Adrenal gland (tissue), 12 donors: ENCODE results near the gene TUB. TPM values are rescaled to one million over a fixed set of nuclear protein-coding genes. Genes with fewer than 3 reads are reported as not detected.

Source experiments
- DNase-seq, 7 donors: peaks; one replicate each; pipeline ENCODE4 v3.0.0-alpha.2; 2019 to 2020
- H3K27ac ChIP-seq, 5 donors: fragments of 200-600 bp; sonication (generic) in 4 of 5; 1 replicate in 3 of 5; 2 replicates in 2 of 5; pipeline versions ENCODE4 v1.5.1 to v1.8.0; 2016 to 2020; ENCODE audit warnings: mild to moderate bottlenecking in 1 of 5
- H3K27me3 ChIP-seq: fragments of 200-600 bp; 2 replicates; pipeline ENCODE4 v1.8.0; 2021
- H3K36me3 ChIP-seq, 2 donors: fragments of 200-600 bp; replicated peaks in 1 of 2; 1 replicate in 1 of 2; 2 replicates in 1 of 2; pipeline versions ENCODE4 v1.5.1 to v1.8.0; 2018 to 2022
- H3K4me1 ChIP-seq, 2 donors: fragments of 200-600 bp; replicated peaks in 1 of 2; 1 replicate in 1 of 2; 2 replicates in 1 of 2; pipeline versions ENCODE4 v1.5.1 to v1.8.0; 2018 to 2021
- H3K4me3 ChIP-seq, 4 donors: fragments of 200-600 bp; sonication (generic) in 3 of 4; one replicate each; pipeline ENCODE4 v1.5.1; 2016 to 2018
- H3K9me3 ChIP-seq, 3 donors: fragments of 200-600 bp; sonication (generic) in 1 of 3; replicated peaks in 1 of 3; 1 replicate in 2 of 3; 2 replicates in 1 of 3; pipeline versions ENCODE4 v1.5.1 to v1.8.0; 2016 to 2021
- POLR2A ChIP-seq, 2 donors: fragments of 450-650 bp; IDR thresholded peaks; one replicate each; pipeline ENCODE4 v1.6.1; 2017; ENCODE audit warnings: antibody characterized with exemption in 2 of 2, mild to moderate bottlenecking in 2 of 2, moderate library complexity in 1 of 2
- WGBS, 4 donors: extraction: QIAGEN DNeasy Blood & Tissue Kit in 2 of 4; methylation state at CpG; one replicate each; pipeline versions ENCODE4 v1.1.5 to v1.1.7; 2013 to 2017; 5-methylcytosine and 5-hydroxymethylcytosine counted together
- intact Hi-C, 2 donors: fragments of 100-400 bp; cut with DNase I; formaldehyde crosslinking; loops; one replicate each; pipeline versions ENCODE4 v1.14.1 to v1.15.0; 2022 to 2023
- polyA plus RNA-seq, 3 donors: library from polyadenylated mRNA; stranded (reverse); fragments of 200-250 nt in 2 of 3; fragments of 350-450 nt in 1 of 3; fragmentation: Illumina TruSeq in 1 of 3; extraction: RNeasy Lipid Tissue Mini Kit (QIAGEN cat#74804) in 1 of 3; gene quantifications; one replicate each; pipeline ENCODE4 v1.2.3, GENCODE V29; 2013 to 2014
- total RNA-seq, 9 donors: library from RNA; depleted of rRNA in 4 of 9; stranded (reverse); fragments of >200 nt in 4 of 9; fragments of 120-200 nt in 1 of 9; fragmentation: NEBNext Ultra II Directional in 1 of 9; extraction: Animal tissue kit (Norgen Biotek cat#: 25700) in 1 of 9; gene quantifications; one replicate each; pipeline versions ENCODE4 v1.1.0 to v1.2.4, GENCODE V29; 2013 to 2023
- TF ChIP-seq, protein P1 (sequence below), 6 experiments: fragments of 450-650 bp in 4 of 6; fragments of 200-600 bp in 2 of 6; sonication (generic) in 1 of 6; IDR thresholded peaks; 1 replicate in 5 of 6; 2 replicates in 1 of 6; pipeline versions ENCODE4 v1.5.1 to v1.8.0; 2016 to 2021; ENCODE audit warnings: antibody characterized with exemption in 6 of 6, mild to moderate bottlenecking in 2 of 6, moderate library complexity in 1 of 6
- donor health status: healthy with polysubstance abuse.
- donor health status: Bipolar disorder and iron deficiency.
- donor health status: DM: yes; HTN: yes; CAD: no.
- donor health status: DM: no; HTN: no; CAD: no.
- donor health status: DM: no; HTN: no; CAD: no.
- donor health status: DM: yes; HTN: yes; CAD: no.

TUB gene
- total and polyA plus RNA-seq, 12 donors = 2.8 to 26.8 (median 12.0) TPM

DNA sequence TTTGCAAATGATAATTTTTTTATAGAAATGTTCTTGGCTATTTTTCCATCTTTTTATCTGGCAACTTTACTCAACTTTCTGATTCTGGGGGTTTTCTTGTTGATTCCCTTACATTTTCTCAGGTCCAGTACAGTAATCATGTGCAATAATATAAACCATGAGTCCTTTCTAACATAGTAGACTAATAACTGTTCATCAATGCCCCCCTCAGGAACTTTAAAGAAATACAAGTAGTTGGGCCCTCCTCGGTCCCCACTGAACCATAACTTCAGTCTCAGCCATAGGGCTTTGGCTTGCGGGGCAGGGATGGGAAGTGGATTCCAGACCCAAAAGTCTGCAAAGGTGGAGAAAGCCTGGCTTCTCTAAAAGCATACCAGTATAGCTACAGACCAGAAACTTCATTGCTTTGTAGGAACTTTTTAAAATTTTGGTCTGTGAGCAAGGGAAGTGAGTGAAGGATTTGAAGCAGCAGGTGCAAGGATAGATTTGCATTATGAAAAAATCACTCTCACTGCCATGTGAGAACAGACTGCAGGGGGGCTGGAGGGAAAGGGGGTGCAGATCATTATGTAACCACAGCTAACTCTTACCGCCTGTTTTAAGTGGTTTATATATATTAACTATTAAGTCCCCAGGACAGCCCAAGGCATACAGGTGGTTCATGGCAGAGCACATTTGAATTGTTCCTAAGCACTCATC is 10.4 kb upstream of the TUB start:
- intact Hi-C loops = loop anchor here (5.0 kb wide), 2 partner anchors 33 to 38 kb away; no protein-coding TSS in a partner anchor
- Histone ChIP-seq H3K27me3 (no peaks in the 10 kb centered on the region), H3K36me3 (no peaks in the 10 kb centered on the region), H3K4me1 (peaks cover 19 to 24% of the 10 kb centered on the region in 2 donors), H3K4me3 (no peak overlapping the region), H3K27ac (no peak overlapping the region), H3K9me3 (no peaks in the 10 kb centered on the region)
- TF ChIP-seq, protein P1, sequence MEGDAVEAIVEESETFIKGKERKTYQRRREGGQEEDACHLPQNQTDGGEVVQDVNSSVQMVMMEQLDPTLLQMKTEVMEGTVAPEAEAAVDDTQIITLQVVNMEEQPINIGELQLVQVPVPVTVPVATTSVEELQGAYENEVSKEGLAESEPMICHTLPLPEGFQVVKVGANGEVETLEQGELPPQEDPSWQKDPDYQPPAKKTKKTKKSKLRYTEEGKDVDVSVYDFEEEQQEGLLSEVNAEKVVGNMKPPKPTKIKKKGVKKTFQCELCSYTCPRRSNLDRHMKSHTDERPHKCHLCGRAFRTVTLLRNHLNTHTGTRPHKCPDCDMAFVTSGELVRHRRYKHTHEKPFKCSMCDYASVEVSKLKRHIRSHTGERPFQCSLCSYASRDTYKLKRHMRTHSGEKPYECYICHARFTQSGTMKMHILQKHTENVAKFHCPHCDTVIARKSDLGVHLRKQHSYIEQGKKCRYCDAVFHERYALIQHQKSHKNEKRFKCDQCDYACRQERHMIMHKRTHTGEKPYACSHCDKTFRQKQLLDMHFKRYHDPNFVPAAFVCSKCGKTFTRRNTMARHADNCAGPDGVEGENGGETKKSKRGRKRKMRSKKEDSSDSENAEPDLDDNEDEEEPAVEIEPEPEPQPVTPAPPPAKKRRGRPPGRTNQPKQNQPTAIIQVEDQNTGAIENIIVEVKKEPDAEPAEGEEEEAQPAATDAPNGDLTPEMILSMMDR (IDR thresholded peaks at IDR 0.05) = peak in 5 of 6 experiments; percentile 51 to 62 (median 58)
- no peak for TF ChIP-seq POLR2A (IDR thresholded peaks at IDR 0.05)
- WGBS, 4 donors = 22 to 42% (median 35%) methylated on average over 3 of the region's 3 CpGs
- peak in 2 of 7 donors; percentile 29 to 54 for DNase-seq

DNA sequence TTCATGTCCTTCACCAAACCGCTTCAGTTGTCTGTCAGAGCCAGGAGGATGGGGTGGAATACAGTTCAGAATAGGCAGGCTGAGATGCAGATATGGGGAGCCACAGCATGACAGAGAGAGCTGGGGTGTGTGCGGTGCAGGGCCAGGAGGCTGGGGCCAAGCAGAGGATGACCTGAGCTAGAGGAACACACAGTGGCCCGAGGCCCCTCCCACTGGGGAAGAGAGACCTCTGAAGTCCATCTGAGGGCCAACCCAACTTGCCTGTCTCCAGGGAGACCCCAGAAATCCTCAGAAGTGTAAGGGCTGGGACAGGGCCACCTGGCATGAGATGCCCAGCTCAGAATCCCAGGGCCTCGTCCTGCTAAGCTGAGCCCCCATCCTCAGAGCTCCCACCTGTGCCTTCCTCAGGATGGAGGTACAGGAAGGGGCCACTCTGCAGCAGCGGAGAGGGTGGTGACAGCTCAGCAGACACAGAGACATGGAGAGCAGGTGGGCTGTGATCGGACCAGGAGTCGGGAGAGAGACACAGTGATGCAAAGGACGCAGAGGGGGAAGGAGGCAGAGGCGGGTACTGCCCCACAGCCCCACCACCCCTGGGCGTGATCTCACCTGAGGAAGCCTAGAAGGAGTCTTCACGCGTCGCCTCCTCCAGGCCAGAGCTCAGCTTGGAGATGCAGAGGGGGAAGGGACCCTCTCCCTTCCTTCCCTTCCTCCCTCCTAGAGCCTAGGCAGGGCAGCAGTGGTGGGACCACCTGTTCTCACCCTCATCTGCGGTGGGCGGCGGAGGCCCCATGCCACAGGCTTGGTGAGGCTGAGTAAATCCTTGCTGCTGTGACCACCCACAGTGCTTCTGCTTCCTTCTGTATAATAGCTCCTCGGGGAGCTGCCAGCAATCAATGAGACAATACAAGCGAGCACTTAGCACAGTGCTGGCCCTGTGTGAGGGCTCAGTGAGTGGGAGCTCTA is 9.1 kb upstream of the TUB start:
- intact Hi-C loops = loop anchor here (5.0 kb wide), 2 partner anchors 35 to 40 kb away; no protein-coding TSS in a partner anchor
- Histone ChIP-seq H3K36me3 (no peaks in the 10 kb centered on the region), H3K4me1 (peaks cover 19 to 24% of the 10 kb centered on the region in 2 donors), H3K27me3 (no peaks in the 10 kb centered on the region), H3K9me3 (no peaks in the 10 kb centered on the region), H3K27ac (no peak overlapping the region), H3K4me3 (no peak overlapping the region)
- WGBS, 4 donors = 74 to 81% (median 77%) methylated on average over 13 to 18 of the region's 18 CpGs
- no peak for TF ChIP-seq POLR2A (IDR thresholded peaks at IDR 0.05)
- TF ChIP-seq, protein P1 (IDR thresholded peaks at IDR 0.05) = no peak
- peak in 2 of 7 donors; percentile 5 to 46 for DNase-seq

DNA sequence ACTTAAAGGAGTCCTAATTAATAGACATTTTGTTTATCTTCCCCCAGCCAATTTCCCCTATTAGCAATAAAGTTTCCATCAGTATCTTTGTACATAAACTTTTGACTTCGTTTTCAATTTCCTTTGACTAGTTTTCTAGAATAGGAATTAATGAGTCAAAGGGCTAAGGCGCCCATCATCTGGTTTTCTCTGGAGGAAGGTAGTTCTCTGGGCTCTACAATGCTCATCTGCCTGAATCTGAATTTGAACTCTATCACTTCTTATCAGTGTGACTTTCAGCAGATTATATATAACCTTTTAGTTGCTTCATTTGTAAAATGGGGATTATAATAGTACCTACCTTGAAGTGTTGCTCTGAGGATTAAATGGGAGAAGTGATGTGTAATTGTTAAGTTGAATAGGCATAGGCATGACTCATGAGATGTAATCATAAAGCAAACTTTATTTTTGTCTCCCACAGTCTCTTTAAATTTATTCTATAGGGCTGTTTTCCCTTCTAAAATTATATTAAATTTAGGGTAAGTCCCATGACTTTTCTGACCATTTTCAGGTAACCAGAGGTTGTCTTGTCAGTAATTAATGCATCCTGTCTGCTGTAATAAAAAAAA is 5.8 kb upstream of the TUB start:
- no peak for DNase-seq
- Histone ChIP-seq H3K27ac (no peak overlapping the region), H3K4me3 (no peak overlapping the region), H3K4me1 (no peaks in the 10 kb centered on the region), H3K27me3 (no peaks in the 10 kb centered on the region), H3K9me3 (no peaks in the 10 kb centered on the region), H3K36me3 (no peaks in the 10 kb centered on the region)
- intact Hi-C loops = no loop called here
- no peak for TF ChIP-seq POLR2A (IDR thresholded peaks at IDR 0.05)
- TF ChIP-seq, protein P1 (IDR thresholded peaks at IDR 0.05) = no peak
- 55 to 68% (median 62%) methylated on average over 2 of the region's 2 CpGs for WGBS, 4 donors
